VCaP (cell line): Measurements from ENCODE around the gene SEC23A.
A peak's percentile ranks its signal among the peaks of the same experiment; 100 is the strongest.
"Not testable (repeated sequence)": the region's sequence is repeated elsewhere in the genome, so short reads cannot be mapped to it uniquely, and the experiment has no call there.

ENCODE experiments used
- H3K27ac ChIP-seq: fragments of 450-650 bp; 2 replicates; pipeline ENCODE4 v1.5.1; 2017
- CTCF ChIP-seq: fragments of 450-650 bp; conservative IDR thresholded peaks from 2 replicates; pipeline ENCODE4 v1.5.1; 2017; ENCODE audit warnings: mild to moderate bottlenecking, moderate library complexity

The SEC23A gene

GRCh38 chr14:39083127-39083526 lies 19.9 kb downstream of the SEC23A start:
- no peak overlapping the region for H3K27ac ChIP-seq
- no peak for TF ChIP-seq CTCF

- no peak for TF ChIP-seq CTCF
- no peak overlapping the region for H3K27ac ChIP-seq
These were observed 22.1 kb downstream of the SEC23A start for GRCh38 chr14:39080886-39081285.

GRCh38 chr14:39071096-39071495 lies 31.9 kb downstream of the SEC23A start:
- peak overlapping the region; percentile 47 for H3K27ac ChIP-seq
- TF ChIP-seq CTCF: no peak

GRCh38 chr14:39069923-39070322 lies 33.1 kb downstream of the SEC23A start:
- TF ChIP-seq CTCF: no peak
- H3K27ac ChIP-seq: no peak overlapping the region

GRCh38 chr14:39069169-39069805 lies 33.7 kb downstream of the SEC23A start:
- H3K27ac ChIP-seq: not testable (repeated sequence)

- H3K27ac ChIP-seq: peak overlapping the region; percentile 39; the same call in 1 of the 2 replicates
- no peak for TF ChIP-seq CTCF
These were observed 42.1 kb downstream of the SEC23A start for GRCh38 chr14:39060818-39061437.

- H3K27ac ChIP-seq: no peak overlapping the region
- TF ChIP-seq CTCF: no peak
These were observed 47.1 kb downstream of the SEC23A start for GRCh38 chr14:39055786-39056474.

GRCh38 chr14:39052869-39053454 lies 50.1 kb downstream of the SEC23A start:
- H3K27ac ChIP-seq: not testable (repeated sequence)
